ENCODE measurements around the gene MFAP3L.

MFAP3L gene

GRCh38 chr4:170001745-170002267, 24.4 kb downstream of the MFAP3L start:
- H3K27me3 ChIP-seq (ENCODE audit: control insufficient read depth, insufficient read depth, low read length): no peaks in the 10 kb centered on the region
- no peaks in the 10 kb centered on the region for H3K4me1 ChIP-seq (ENCODE audit: control insufficient read depth, insufficient read depth, low read length)
- H3K9ac ChIP-seq (ENCODE audit: low read depth, low read length): no peak overlapping the region
- H3K36me3 ChIP-seq (ENCODE audit: control insufficient read depth, insufficient read depth, low read length): no peaks in the 10 kb centered on the region
- no peak overlapping the region for H3K4me3 ChIP-seq (ENCODE audit: low read depth, low read length)
- H3K9me3 ChIP-seq (ENCODE audit: control insufficient read depth, insufficient read depth, low read length): no peaks in the 10 kb centered on the region

GRCh38 chr4:170001011-170001744, 25.0 kb downstream of the MFAP3L start:
- Histone ChIP-seq H3K9ac (ENCODE audit: low read depth, low read length) (no peak overlapping the region), H3K4me1 (ENCODE audit: control insufficient read depth, insufficient read depth, low read length) (peaks cover 3% of the 10 kb centered on the region), H3K4me3 (ENCODE audit: low read depth, low read length) (no peak overlapping the region), H3K9me3 (ENCODE audit: control insufficient read depth, insufficient read depth, low read length) (no peaks in the 10 kb centered on the region), H3K27me3 (ENCODE audit: control insufficient read depth, insufficient read depth, low read length) (no peaks in the 10 kb centered on the region), H3K36me3 (ENCODE audit: control insufficient read depth, insufficient read depth, low read length) (no peaks in the 10 kb centered on the region)

- H3K27me3 ChIP-seq (ENCODE audit: control insufficient read depth, insufficient read depth, low read length): no peaks in the 10 kb centered on the region
- H3K4me1 ChIP-seq (ENCODE audit: control insufficient read depth, insufficient read depth, low read length): peaks cover 5% of the 10 kb centered on the region
- H3K9ac ChIP-seq (ENCODE audit: low read depth, low read length): no peak overlapping the region
- H3K9me3 ChIP-seq (ENCODE audit: control insufficient read depth, insufficient read depth, low read length): no peaks in the 10 kb centered on the region
- H3K36me3 ChIP-seq (ENCODE audit: control insufficient read depth, insufficient read depth, low read length): no peaks in the 10 kb centered on the region
- no peak overlapping the region for H3K4me3 ChIP-seq (ENCODE audit: low read depth, low read length)
Observed at GRCh38 chr4:169999923-170000322, 26.3 kb downstream of the MFAP3L start.

GRCh38 chr4:169998981-169999380, 27.2 kb downstream of the MFAP3L start:
- H3K4me3 ChIP-seq (ENCODE audit: low read depth, low read length): no peak overlapping the region
- H3K9ac ChIP-seq (ENCODE audit: low read depth, low read length): no peak overlapping the region
- H3K4me1 ChIP-seq (ENCODE audit: control insufficient read depth, insufficient read depth, low read length): peaks cover 5% of the 10 kb centered on the region
- H3K36me3 ChIP-seq (ENCODE audit: control insufficient read depth, insufficient read depth, low read length): no peaks in the 10 kb centered on the region
- no peaks in the 10 kb centered on the region for H3K27me3 ChIP-seq (ENCODE audit: control insufficient read depth, insufficient read depth, low read length)
- H3K9me3 ChIP-seq (ENCODE audit: control insufficient read depth, insufficient read depth, low read length): no peaks in the 10 kb centered on the region

GRCh38 chr4:169996379-169997240, 29.6 kb downstream of the MFAP3L start:
- Histone ChIP-seq H3K36me3 (ENCODE audit: control insufficient read depth, insufficient read depth, low read length) (no peaks in the 10 kb centered on the region), H3K9ac (ENCODE audit: low read depth, low read length) (no peak overlapping the region), H3K27me3 (ENCODE audit: control insufficient read depth, insufficient read depth, low read length) (no peaks in the 10 kb centered on the region), H3K4me3 (ENCODE audit: low read depth, low read length) (no peak overlapping the region), H3K4me1 (ENCODE audit: control insufficient read depth, insufficient read depth, low read length) (peaks cover 5% of the 10 kb centered on the region), H3K9me3 (ENCODE audit: control insufficient read depth, insufficient read depth, low read length) (no peaks in the 10 kb centered on the region)

GRCh38 chr4:169993531-169993930, 32.7 kb downstream of the MFAP3L start:
- Histone ChIP-seq H3K36me3 (ENCODE audit: control insufficient read depth, insufficient read depth, low read length) (no peaks in the 10 kb centered on the region), H3K4me1 (ENCODE audit: control insufficient read depth, insufficient read depth, low read length) (peaks cover 5% of the 10 kb centered on the region), H3K4me3 (ENCODE audit: low read depth, low read length) (no peak overlapping the region), H3K9me3 (ENCODE audit: control insufficient read depth, insufficient read depth, low read length) (no peaks in the 10 kb centered on the region), H3K9ac (ENCODE audit: low read depth, low read length) (no peak overlapping the region), H3K27me3 (ENCODE audit: control insufficient read depth, insufficient read depth, low read length) (no peaks in the 10 kb centered on the region)

GRCh38 chr4:169988252-169988651, 37.9 kb downstream of the MFAP3L start:
- Histone ChIP-seq H3K9me3 (ENCODE audit: control insufficient read depth, insufficient read depth, low read length) (no peaks in the 10 kb centered on the region), H3K4me1 (ENCODE audit: control insufficient read depth, insufficient read depth, low read length) (peaks cover 6% of the 10 kb centered on the region), H3K9ac (ENCODE audit: low read depth, low read length) (no peak overlapping the region), H3K4me3 (ENCODE audit: low read depth, low read length) (no peak overlapping the region), H3K27me3 (ENCODE audit: control insufficient read depth, insufficient read depth, low read length) (no peaks in the 10 kb centered on the region), H3K36me3 (ENCODE audit: control insufficient read depth, insufficient read depth, low read length) (no peaks in the 10 kb centered on the region)

GRCh38 chr4:169987327-169988228, 38.6 kb downstream of the MFAP3L start:
- Histone ChIP-seq H3K9ac (ENCODE audit: low read depth, low read length) (no peak overlapping the region), H3K27me3 (ENCODE audit: control insufficient read depth, insufficient read depth, low read length) (no peaks in the 10 kb centered on the region), H3K4me3 (ENCODE audit: low read depth, low read length) (no peak overlapping the region), H3K4me1 (ENCODE audit: control insufficient read depth, insufficient read depth, low read length) (peaks cover 6% of the 10 kb centered on the region), H3K9me3 (ENCODE audit: control insufficient read depth, insufficient read depth, low read length) (no peaks in the 10 kb centered on the region), H3K36me3 (ENCODE audit: control insufficient read depth, insufficient read depth, low read length) (no peaks in the 10 kb centered on the region)

- Histone ChIP-seq H3K27me3 (ENCODE audit: control insufficient read depth, insufficient read depth, low read length) (no peaks in the 10 kb centered on the region), H3K4me1 (ENCODE audit: control insufficient read depth, insufficient read depth, low read length) (peaks cover 6% of the 10 kb centered on the region), H3K4me3 (ENCODE audit: low read depth, low read length) (no peak overlapping the region), H3K36me3 (ENCODE audit: control insufficient read depth, insufficient read depth, low read length) (no peaks in the 10 kb centered on the region), H3K9me3 (ENCODE audit: control insufficient read depth, insufficient read depth, low read length) (no peaks in the 10 kb centered on the region), H3K9ac (ENCODE audit: low read depth, low read length) (no peak overlapping the region)
Observed at GRCh38 chr4:169986369-169986768, 39.8 kb downstream of the MFAP3L start.

- Histone ChIP-seq H3K4me3 (ENCODE audit: low read depth, low read length) (no peak overlapping the region), H3K27me3 (ENCODE audit: control insufficient read depth, insufficient read depth, low read length) (no peaks in the 10 kb centered on the region), H3K9me3 (ENCODE audit: control insufficient read depth, insufficient read depth, low read length) (no peaks in the 10 kb centered on the region), H3K36me3 (ENCODE audit: control insufficient read depth, insufficient read depth, low read length) (no peaks in the 10 kb centered on the region), H3K9ac (ENCODE audit: low read depth, low read length) (no peak overlapping the region), H3K4me1 (ENCODE audit: control insufficient read depth, insufficient read depth, low read length) (peaks cover 6% of the 10 kb centered on the region)
Observed at GRCh38 chr4:169985881-169986280, 40.3 kb downstream of the MFAP3L start.

- no peaks in the 10 kb centered on the region for H3K27me3 ChIP-seq (ENCODE audit: control insufficient read depth, insufficient read depth, low read length)
- H3K36me3 ChIP-seq (ENCODE audit: control insufficient read depth, insufficient read depth, low read length): no peaks in the 10 kb centered on the region
- H3K4me1 ChIP-seq (ENCODE audit: control insufficient read depth, insufficient read depth, low read length): peaks cover 6% of the 10 kb centered on the region
- H3K9me3 ChIP-seq (ENCODE audit: control insufficient read depth, insufficient read depth, low read length): no peaks in the 10 kb centered on the region
- no peak overlapping the region for H3K4me3 ChIP-seq (ENCODE audit: low read depth, low read length)
- H3K9ac ChIP-seq (ENCODE audit: low read depth, low read length): no peak overlapping the region
Observed at GRCh38 chr4:169984745-169985144, 41.5 kb downstream of the MFAP3L start.

Measured in iPS-15b (cell line).